Astrocyte (in vitro differentiated cells and primary cell): ENCODE results near the gene PML.

Source experiments
- EZH2 ChIP-seq: IDR thresholded peaks from 2 replicates; pipeline ENCODE4 v1.6.1; 2012; ENCODE audit warnings: mild to moderate bottlenecking, low read length, inconsistent platforms; ENCODE audit not compliant: insufficient read depth
- TF ChIP-seq, protein P1 (sequence below): IDR thresholded peaks from 2 replicates; pipeline ENCODE4 v1.5.1; 2011; ENCODE audit warnings: low read depth, mild to moderate bottlenecking, inconsistent platforms, low read length, moderate library complexity; ENCODE audit not compliant: insufficient read depth

DNA sequence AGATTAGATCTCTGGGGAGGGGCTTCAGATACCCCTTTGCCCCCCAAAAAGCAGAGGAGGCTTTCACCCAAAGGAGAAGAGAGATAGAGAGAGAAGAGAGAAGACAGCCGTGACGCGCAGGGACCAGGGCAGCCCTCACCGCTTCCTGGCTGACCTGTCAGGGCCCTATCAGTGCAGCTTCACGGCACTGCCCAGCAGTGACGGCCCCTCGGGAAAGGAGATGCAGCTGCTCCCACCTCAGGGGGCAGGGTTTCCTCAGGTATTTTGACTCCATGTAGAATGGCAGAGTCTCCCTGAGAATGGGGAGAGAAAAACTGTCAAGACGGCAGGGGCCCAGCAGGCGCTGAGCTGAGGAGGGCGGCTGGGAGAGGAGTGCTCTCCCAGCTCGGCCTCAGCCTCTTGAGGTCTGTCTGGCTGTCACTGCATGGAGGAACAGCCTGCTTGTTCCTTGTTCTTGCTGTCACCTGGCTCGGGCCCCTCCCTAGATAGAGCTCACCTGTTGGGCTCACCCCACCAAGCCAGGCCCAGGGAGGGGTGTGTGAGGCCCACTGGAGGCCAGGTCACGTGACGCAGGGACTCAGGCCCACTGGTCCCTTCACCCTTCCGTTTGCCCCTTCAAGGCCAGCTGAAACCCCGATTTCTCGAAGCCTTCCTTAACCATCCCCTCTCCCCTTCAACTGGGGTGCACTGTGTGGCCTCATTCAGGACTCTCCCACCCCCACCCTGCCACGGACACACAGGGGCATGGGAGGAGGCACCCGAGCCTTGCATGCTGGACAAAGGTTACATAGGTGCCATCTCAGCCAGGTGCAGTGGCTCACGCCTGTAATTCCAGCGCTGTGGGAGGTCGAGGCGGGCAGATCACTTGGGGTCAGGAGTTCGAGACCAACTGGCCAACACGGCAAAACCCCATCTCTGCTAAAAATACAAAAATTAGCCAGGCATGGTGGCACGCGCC lies 40.0 kb upstream of the PML start:
- TF ChIP-seq EZH2, result no peak
- TF ChIP-seq, protein P1, sequence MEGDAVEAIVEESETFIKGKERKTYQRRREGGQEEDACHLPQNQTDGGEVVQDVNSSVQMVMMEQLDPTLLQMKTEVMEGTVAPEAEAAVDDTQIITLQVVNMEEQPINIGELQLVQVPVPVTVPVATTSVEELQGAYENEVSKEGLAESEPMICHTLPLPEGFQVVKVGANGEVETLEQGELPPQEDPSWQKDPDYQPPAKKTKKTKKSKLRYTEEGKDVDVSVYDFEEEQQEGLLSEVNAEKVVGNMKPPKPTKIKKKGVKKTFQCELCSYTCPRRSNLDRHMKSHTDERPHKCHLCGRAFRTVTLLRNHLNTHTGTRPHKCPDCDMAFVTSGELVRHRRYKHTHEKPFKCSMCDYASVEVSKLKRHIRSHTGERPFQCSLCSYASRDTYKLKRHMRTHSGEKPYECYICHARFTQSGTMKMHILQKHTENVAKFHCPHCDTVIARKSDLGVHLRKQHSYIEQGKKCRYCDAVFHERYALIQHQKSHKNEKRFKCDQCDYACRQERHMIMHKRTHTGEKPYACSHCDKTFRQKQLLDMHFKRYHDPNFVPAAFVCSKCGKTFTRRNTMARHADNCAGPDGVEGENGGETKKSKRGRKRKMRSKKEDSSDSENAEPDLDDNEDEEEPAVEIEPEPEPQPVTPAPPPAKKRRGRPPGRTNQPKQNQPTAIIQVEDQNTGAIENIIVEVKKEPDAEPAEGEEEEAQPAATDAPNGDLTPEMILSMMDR, result no peak
